ENCODE results near the gene ADAMTS6. TPM values are rescaled to one million over a fixed set of nuclear protein-coding genes. Genes with fewer than 3 reads are reported as not detected.

ADAMTS6 gene
- total RNA-seq, 3 donors from 2014 or later (not counting 1 experiment from before 2014, with no cell fraction given) = 0.47 to 1.4 (median 1.1) TPM

DNA sequence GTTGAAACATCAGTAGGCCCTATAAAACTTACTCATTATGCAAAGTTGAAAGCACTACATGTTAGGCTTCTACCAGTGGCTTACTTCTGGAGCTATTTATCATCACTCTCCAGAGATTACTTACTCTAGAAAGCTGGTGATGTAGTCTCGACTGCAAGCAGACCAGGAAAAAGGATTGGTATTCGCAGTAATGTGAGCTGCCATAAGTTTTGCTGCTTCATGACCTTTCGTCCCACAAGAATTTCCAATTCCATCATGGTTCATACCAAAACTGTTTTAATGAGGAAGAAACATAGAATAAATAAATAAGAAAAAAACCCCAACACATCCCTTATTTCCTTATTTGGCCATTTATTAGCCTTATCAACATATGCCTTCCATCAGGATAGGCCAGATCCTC is 181.9 kb downstream of the ADAMTS6 start:
- no peak for TF ChIP-seq CTCF (IDR thresholded peaks at IDR 0.05)
- Histone ChIP-seq H3K27me3 (ENCODE audit: control insufficient read depth, insufficient read depth, low read length) (no peaks in the 10 kb centered on the region), H3K36me3 (ENCODE audit: control insufficient read depth, insufficient read depth, low read length) (no peaks in the 10 kb centered on the region), H3K4me1 (ENCODE audit: control insufficient read depth, insufficient read depth, low read length) (no peaks in the 10 kb centered on the region), H3K4me3 (ENCODE audit: low read length) (no peak overlapping the region), H3K9me3 (ENCODE audit: control insufficient read depth, insufficient read depth, low read length) (no peaks in the 10 kb centered on the region), H3K27ac (ENCODE audit: low read length) (no peak overlapping the region)
- DNase-seq (no peak), ATAC-seq (no peak)
- 96% methylated on average over 2 of the region's 3 CpGs for WGBS (ENCODE audit: insufficient coverage)
- intact Hi-C loops (cut with micrococcal nuclease) = no loop called here
- Mint-ChIP-seq H3K9me3 (no peaks in the 10 kb centered on the region), H3K36me3 (no peaks in the 10 kb centered on the region), H3K27ac (no peak overlapping the region), H3K4me3 (no peak overlapping the region), H3K4me1 (no peaks in the 10 kb centered on the region), H3K27me3 (ENCODE audit: low read depth in 2 of 2) (no peaks in the 10 kb centered on the region)

DNA sequence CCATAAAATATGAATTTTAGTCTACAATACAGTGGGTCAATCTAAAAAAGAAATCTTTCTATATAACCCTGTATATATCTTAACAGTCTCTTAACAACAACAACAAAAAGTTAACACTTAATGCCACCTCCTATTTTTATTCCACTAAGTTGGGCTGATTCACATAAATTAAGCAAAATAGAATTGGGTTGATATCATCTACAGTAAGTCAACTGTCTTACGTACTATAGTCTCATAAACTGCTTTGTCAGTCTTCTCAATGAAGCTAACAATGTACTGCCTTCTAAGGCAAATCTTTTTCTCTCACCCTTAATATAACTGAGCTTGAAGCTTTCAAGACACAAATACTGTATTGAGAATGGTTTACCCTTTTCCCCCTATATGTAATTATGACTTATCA is 185.7 kb downstream of the ADAMTS6 start:
- no peaks in the 10 kb centered on the region for H3K4me1 Mint-ChIP-seq
- no peak for ATAC-seq

GRCh38 chr5:65292196-65292595 is 189.5 kb downstream of the ADAMTS6 start:
- Mint-ChIP-seq H3K27me3 (ENCODE audit: low read depth in 2 of 2) (no peaks in the 10 kb centered on the region), H3K4me3 (no peak overlapping the region), H3K27ac (no peak overlapping the region), H3K36me3 (no peaks in the 10 kb centered on the region), H3K4me1 (no peaks in the 10 kb centered on the region), H3K9me3 (no peaks in the 10 kb centered on the region)
- H3K9me3 ChIP-seq (ENCODE audit: control insufficient read depth, insufficient read depth, low read length) = no peaks in the 10 kb centered on the region
- DNase-seq (no peak), ATAC-seq (no peak)
- H3K27me3 ChIP-seq (ENCODE audit: control insufficient read depth, insufficient read depth, low read length) = no peaks in the 10 kb centered on the region
- no peak overlapping the region for H3K27ac ChIP-seq (ENCODE audit: low read length)
- intact Hi-C loops (cut with micrococcal nuclease) = no loop called here
- H3K36me3 ChIP-seq (ENCODE audit: control insufficient read depth, insufficient read depth, low read length) = no peaks in the 10 kb centered on the region
- H3K4me3 ChIP-seq (ENCODE audit: low read length) = no peak overlapping the region
- no peaks in the 10 kb centered on the region for H3K4me1 ChIP-seq (ENCODE audit: control insufficient read depth, insufficient read depth, low read length)
- no peak for TF ChIP-seq CTCF (IDR thresholded peaks at IDR 0.05)

More for the DNA sequence above, 185.7 kb downstream of the ADAMTS6 start:
- H3K4me3 ChIP-seq (ENCODE audit: low read length) = no peak overlapping the region
- DNase-seq = no peak
- H3K36me3 ChIP-seq (ENCODE audit: control insufficient read depth, insufficient read depth, low read length) = no peaks in the 10 kb centered on the region
- Mint-ChIP-seq H3K27ac (no peak overlapping the region), H3K4me3 (no peak overlapping the region), H3K36me3 (no peaks in the 10 kb centered on the region), H3K9me3 (no peaks in the 10 kb centered on the region), H3K27me3 (ENCODE audit: low read depth in 2 of 2) (no peaks in the 10 kb centered on the region)
- no peak for TF ChIP-seq CTCF (IDR thresholded peaks at IDR 0.05)
- intact Hi-C loops (cut with micrococcal nuclease) = no loop called here
- no peaks in the 10 kb centered on the region for H3K27me3 ChIP-seq (ENCODE audit: control insufficient read depth, insufficient read depth, low read length)
- 100% methylated on average over 1 of the region's 1 CpG for WGBS (ENCODE audit: insufficient coverage)
- H3K4me1 ChIP-seq (ENCODE audit: control insufficient read depth, insufficient read depth, low read length) = no peaks in the 10 kb centered on the region
- H3K27ac ChIP-seq (ENCODE audit: low read length) = no peak overlapping the region
- no peaks in the 10 kb centered on the region for H3K9me3 ChIP-seq (ENCODE audit: control insufficient read depth, insufficient read depth, low read length)

DNA sequence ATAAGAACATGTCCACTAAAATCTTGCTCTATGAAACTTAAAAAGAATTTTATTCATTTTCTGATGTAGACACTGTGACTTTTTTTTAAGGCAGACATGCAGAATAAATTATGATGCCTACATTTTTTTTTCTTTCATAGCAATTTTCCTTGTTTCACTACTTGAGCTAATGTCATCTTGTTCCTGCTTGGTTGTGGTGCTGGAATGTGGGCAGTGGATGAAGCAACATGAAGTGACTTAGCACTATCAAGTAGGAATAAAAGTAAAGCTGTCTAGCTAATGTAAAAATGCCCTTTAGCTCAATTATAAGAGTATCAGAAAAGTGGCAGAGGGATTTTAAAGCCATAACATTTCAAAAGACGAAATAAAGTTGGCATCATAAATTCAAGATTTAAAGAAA is 191.0 kb downstream of the ADAMTS6 start:
- H3K4me1 ChIP-seq (ENCODE audit: control insufficient read depth, insufficient read depth, low read length) = no peaks in the 10 kb centered on the region
- intact Hi-C loops (cut with micrococcal nuclease) = no loop called here
- H3K27me3 ChIP-seq (ENCODE audit: control insufficient read depth, insufficient read depth, low read length) = no peaks in the 10 kb centered on the region
- no peak for TF ChIP-seq CTCF (IDR thresholded peaks at IDR 0.05)
- no peak overlapping the region for H3K4me3 ChIP-seq (ENCODE audit: low read length)
- H3K27ac Mint-ChIP-seq = no peak overlapping the region
- no CpG with 5 or more reads among the region's 1 CpG for WGBS (ENCODE audit: insufficient coverage)
- H3K36me3 ChIP-seq (ENCODE audit: control insufficient read depth, insufficient read depth, low read length) = no peaks in the 10 kb centered on the region
- ATAC-seq (no peak), DNase-seq (no peak)
- no peak overlapping the region for H3K27ac ChIP-seq (ENCODE audit: low read length)
- H3K4me3 Mint-ChIP-seq = no peak overlapping the region
- no peaks in the 10 kb centered on the region for H3K9me3 Mint-ChIP-seq
- no peaks in the 10 kb centered on the region for H3K4me1 Mint-ChIP-seq
- H3K9me3 ChIP-seq (ENCODE audit: control insufficient read depth, insufficient read depth, low read length) = no peaks in the 10 kb centered on the region
- no peaks in the 10 kb centered on the region for H3K27me3 Mint-ChIP-seq (ENCODE audit: low read depth in 2 of 2)
- H3K36me3 Mint-ChIP-seq = no peaks in the 10 kb centered on the region
